Activated CD4-positive, alpha-beta T cell treated with anti-CD3 and anti-CD28 coated beads for 1 hour (primary cell): ENCODE results near the gene B9D2.
"Not testable (repeated sequence)": the region's sequence is repeated elsewhere in the genome, so short reads cannot be mapped to it uniquely, and the experiment has no call there.

Experiments used
- DNase-seq: peaks from one replicate; pipeline ENCODE4 v3.0.0-alpha.2; 2020

Gene B9D2

GRCh38 chr19:41363753-41364523, at the start of gene B9D2:
TSS of gene B9D2 (minus strand) at chr19:41364149. CDS start at chr19:41363519, 630 bp downstream.
- DNase-seq: peak; percentile 97

- no peak for DNase-seq
Observed at GRCh38 chr19:41412953-41413352, 49.0 kb upstream of the B9D2 start.

- DNase-seq: no peak
Observed at GRCh38 chr19:41411968-41412265, 48.0 kb upstream of the B9D2 start.

- no peak for DNase-seq
Observed at GRCh38 chr19:41411100-41411967, 47.4 kb upstream of the B9D2 start.

- DNase-seq: no peak
Observed at GRCh38 chr19:41410336-41411054, 46.5 kb upstream of the B9D2 start.

- DNase-seq: no peak
Observed at GRCh38 chr19:41409288-41409687, 45.3 kb upstream of the B9D2 start.

- not testable (repeated sequence) for DNase-seq
Observed at GRCh38 chr19:41408846-41409245, 44.9 kb upstream of the B9D2 start.

GRCh38 chr19:41408256-41408655, 44.3 kb upstream of the B9D2 start:
- no peak for DNase-seq

- DNase-seq: no peak
Observed at GRCh38 chr19:41407271-41407670, 43.3 kb upstream of the B9D2 start.

- no peak for DNase-seq
Observed at GRCh38 chr19:41405776-41406175, 41.8 kb upstream of the B9D2 start.

- no peak for DNase-seq
Observed at GRCh38 chr19:41403181-41403970, 39.4 kb upstream of the B9D2 start.

- DNase-seq: no peak
Observed at GRCh38 chr19:41402010-41402409, 38.1 kb upstream of the B9D2 start.

- no peak for DNase-seq
Observed at GRCh38 chr19:41401483-41401882, 37.5 kb upstream of the B9D2 start.

GRCh38 chr19:41399525-41399924, 35.6 kb upstream of the B9D2 start:
- no peak for DNase-seq

GRCh38 chr19:41399091-41399490, 35.1 kb upstream of the B9D2 start:
- no peak for DNase-seq

GRCh38 chr19:41398598-41398997, 34.6 kb upstream of the B9D2 start:
- DNase-seq: no peak

- DNase-seq: no peak
Observed at GRCh38 chr19:41398050-41398418, 34.1 kb upstream of the B9D2 start.

GRCh38 chr19:41397086-41398049, 33.4 kb upstream of the B9D2 start, which contains the start of the genes BCKDHA and EXOSC5:
TSS of gene BCKDHA (plus strand) at chr19:41397818. CDS start at chr19:41397828, 10 bp downstream.
TSS of gene EXOSC5 (minus strand) at chr19:41397359. CDS start at chr19:41397328, 31 bp downstream.
- peak; percentile 98 for DNase-seq

- DNase-seq: no peak
Observed at GRCh38 chr19:41395355-41395754, 31.4 kb upstream of the B9D2 start.

GRCh38 chr19:41392775-41393174, 28.8 kb upstream of the B9D2 start:
- DNase-seq: no peak

GRCh38 chr19:41391618-41392017, 27.7 kb upstream of the B9D2 start:
- no peak for DNase-seq
